Measurements from ENCODE around the gene MXRA8. TPM values are rescaled to one million over a fixed set of nuclear protein-coding genes. Genes with fewer than 3 reads are reported as not detected.

The MXRA8 gene
- total RNA-seq, 1 donor from 2014 or later = 440 TPM

DNA sequence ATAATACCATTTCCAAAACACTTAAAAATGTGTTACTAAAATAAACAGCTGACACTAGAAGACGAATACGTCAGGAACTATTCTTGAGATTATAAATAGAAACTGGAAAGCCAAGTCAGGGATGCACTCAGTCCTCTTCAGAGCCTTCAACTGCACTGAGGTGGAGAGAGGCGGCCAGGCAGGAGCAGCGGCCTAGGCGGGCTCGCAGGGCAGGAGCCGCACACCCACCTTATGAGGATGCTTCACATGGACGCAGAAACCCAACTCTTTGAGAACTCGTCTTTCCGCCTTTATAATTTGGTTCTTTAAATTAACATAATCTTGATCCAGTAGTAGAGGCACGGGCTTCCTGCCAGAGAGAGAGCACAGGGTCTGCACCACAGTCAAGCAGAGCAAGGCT is 36.8 kb upstream of the MXRA8 start:
- peaks cover 12% of the 10 kb centered on the region for H3K4me1 Mint-ChIP-seq (ENCODE audit: unreplicated experiment)
- no peaks in the 10 kb centered on the region for H3K27me3 Mint-ChIP-seq (ENCODE audit: unreplicated experiment)
- TF ChIP-seq, protein P1, sequence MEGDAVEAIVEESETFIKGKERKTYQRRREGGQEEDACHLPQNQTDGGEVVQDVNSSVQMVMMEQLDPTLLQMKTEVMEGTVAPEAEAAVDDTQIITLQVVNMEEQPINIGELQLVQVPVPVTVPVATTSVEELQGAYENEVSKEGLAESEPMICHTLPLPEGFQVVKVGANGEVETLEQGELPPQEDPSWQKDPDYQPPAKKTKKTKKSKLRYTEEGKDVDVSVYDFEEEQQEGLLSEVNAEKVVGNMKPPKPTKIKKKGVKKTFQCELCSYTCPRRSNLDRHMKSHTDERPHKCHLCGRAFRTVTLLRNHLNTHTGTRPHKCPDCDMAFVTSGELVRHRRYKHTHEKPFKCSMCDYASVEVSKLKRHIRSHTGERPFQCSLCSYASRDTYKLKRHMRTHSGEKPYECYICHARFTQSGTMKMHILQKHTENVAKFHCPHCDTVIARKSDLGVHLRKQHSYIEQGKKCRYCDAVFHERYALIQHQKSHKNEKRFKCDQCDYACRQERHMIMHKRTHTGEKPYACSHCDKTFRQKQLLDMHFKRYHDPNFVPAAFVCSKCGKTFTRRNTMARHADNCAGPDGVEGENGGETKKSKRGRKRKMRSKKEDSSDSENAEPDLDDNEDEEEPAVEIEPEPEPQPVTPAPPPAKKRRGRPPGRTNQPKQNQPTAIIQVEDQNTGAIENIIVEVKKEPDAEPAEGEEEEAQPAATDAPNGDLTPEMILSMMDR (IDR thresholded peaks at IDR 0.05) = no peak
- no peak for DNase-seq (ENCODE audit: extremely low spot score, unreplicated experiment)
- H3K27ac Mint-ChIP-seq (ENCODE audit: unreplicated experiment) = no peak overlapping the region
- no peaks in the 10 kb centered on the region for H3K9me3 Mint-ChIP-seq (ENCODE audit: unreplicated experiment)
- no peak overlapping the region for H3K4me3 Mint-ChIP-seq (ENCODE audit: unreplicated experiment)
- peaks cover 39% of the 10 kb centered on the region for H3K36me3 Mint-ChIP-seq (ENCODE audit: unreplicated experiment)

DNA sequence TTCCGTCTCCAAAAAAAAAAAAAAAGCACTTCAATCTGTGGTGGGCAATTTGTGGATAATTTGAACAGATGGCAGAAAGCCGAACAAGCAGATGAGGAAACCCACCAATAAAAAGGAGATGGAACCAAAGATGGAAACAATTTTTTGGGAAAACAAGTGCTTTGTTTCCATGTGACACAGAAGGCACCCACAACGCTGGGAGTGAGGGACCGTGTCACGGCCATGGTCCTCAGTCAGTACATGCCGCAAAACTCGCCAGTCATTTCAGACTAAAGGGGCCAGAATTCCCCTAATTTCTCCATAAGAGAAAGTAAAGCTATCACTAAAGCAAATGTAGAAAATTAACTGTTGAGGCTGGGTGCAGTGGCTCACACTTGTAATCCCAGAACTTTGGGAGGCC is 35.8 kb upstream of the MXRA8 start:
- H3K9me3 Mint-ChIP-seq (ENCODE audit: unreplicated experiment) = no peaks in the 10 kb centered on the region
- no peak overlapping the region for H3K4me3 Mint-ChIP-seq (ENCODE audit: unreplicated experiment)
- H3K27ac Mint-ChIP-seq (ENCODE audit: unreplicated experiment) = no peak overlapping the region
- H3K27me3 Mint-ChIP-seq (ENCODE audit: unreplicated experiment) = no peaks in the 10 kb centered on the region
- H3K36me3 Mint-ChIP-seq (ENCODE audit: unreplicated experiment) = peaks cover 45% of the 10 kb centered on the region
- H3K4me1 Mint-ChIP-seq (ENCODE audit: unreplicated experiment) = peaks cover 9% of the 10 kb centered on the region
- DNase-seq (ENCODE audit: extremely low spot score, unreplicated experiment) = no peak
- TF ChIP-seq, protein P1 (IDR thresholded peaks at IDR 0.05) = no peak

DNA sequence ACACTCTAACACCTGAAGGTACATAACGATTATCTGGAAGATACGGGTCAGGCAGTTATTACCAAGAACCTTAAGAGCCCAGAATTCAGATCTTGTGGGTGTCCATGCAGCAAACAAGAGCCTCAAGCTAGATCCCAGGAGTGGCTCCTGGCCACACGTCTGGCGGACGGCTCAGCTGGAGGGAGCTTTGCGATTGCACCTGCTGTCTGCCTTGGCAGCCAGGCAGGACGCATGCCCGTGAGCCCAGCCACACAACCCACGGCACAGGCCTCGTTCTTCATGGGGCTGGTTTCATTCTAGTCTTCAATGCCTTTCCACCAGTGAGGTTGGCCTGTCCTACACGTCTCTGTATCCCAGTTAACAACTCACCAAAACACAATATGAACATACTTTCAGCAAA is 35.1 kb upstream of the MXRA8 start:
- H3K4me1 Mint-ChIP-seq (ENCODE audit: unreplicated experiment) = peaks cover 9% of the 10 kb centered on the region
- H3K9me3 Mint-ChIP-seq (ENCODE audit: unreplicated experiment) = no peaks in the 10 kb centered on the region
- peaks cover 49% of the 10 kb centered on the region for H3K36me3 Mint-ChIP-seq (ENCODE audit: unreplicated experiment)
- no peaks in the 10 kb centered on the region for H3K27me3 Mint-ChIP-seq (ENCODE audit: unreplicated experiment)
- TF ChIP-seq, protein P1 (IDR thresholded peaks at IDR 0.05) = no peak
- no peak for DNase-seq (ENCODE audit: extremely low spot score, unreplicated experiment)
- no peak overlapping the region for H3K4me3 Mint-ChIP-seq (ENCODE audit: unreplicated experiment)
- no peak overlapping the region for H3K27ac Mint-ChIP-seq (ENCODE audit: unreplicated experiment)

DNA sequence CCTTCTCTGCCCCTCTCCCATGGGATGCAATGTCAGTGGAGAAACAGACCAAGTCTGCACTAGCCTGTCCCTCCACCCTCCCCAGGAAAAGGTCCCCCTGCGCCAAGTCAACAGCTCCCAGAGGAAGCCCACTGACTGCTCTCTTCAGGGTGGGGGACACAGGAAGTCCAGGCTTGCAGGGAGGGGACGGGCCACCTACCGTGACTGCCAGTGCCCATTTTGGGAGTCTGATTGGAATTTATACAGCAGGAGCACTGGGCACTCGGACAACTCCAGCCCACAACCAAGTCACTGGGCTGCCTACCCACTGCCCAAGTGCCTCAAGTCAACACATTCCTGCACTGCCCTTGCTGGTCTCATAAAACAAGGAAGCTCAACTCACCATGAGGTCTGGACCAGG is 34.7 kb upstream of the MXRA8 start:
- no peak for DNase-seq (ENCODE audit: extremely low spot score, unreplicated experiment)
- Mint-ChIP-seq H3K27me3 (ENCODE audit: unreplicated experiment) (no peaks in the 10 kb centered on the region), H3K9me3 (ENCODE audit: unreplicated experiment) (no peaks in the 10 kb centered on the region), H3K27ac (ENCODE audit: unreplicated experiment) (no peak overlapping the region), H3K4me3 (ENCODE audit: unreplicated experiment) (no peak overlapping the region), H3K36me3 (ENCODE audit: unreplicated experiment) (peaks cover 52% of the 10 kb centered on the region), H3K4me1 (ENCODE audit: unreplicated experiment) (peaks cover 5% of the 10 kb centered on the region)
- TF ChIP-seq, protein P1 (IDR thresholded peaks at IDR 0.05) = no peak

DNA sequence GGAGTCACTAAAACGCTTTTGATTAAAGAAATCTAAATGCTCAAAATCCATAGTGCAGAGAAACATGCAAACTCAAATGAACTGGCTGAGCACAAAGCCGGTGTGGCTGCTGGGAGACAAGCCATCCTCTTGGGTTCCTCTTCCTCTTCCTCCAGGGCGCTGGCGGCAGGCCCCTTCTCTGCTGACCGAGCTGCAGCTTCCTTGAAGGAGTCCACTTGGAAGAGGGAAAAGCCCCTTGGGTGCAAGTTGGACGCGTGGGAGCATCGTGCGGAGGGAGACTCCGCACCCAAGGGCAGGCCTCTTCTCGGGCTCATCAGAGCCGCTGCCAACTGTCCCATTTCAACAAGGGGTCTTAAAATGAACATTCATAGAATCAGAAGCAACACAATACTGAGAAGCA is 32.9 kb upstream of the MXRA8 start:
- Mint-ChIP-seq H3K4me1 (ENCODE audit: unreplicated experiment) (no peaks in the 10 kb centered on the region), H3K27ac (ENCODE audit: unreplicated experiment) (no peak overlapping the region), H3K9me3 (ENCODE audit: unreplicated experiment) (no peaks in the 10 kb centered on the region), H3K36me3 (ENCODE audit: unreplicated experiment) (peaks cover 69% of the 10 kb centered on the region), H3K4me3 (ENCODE audit: unreplicated experiment) (no peak overlapping the region), H3K27me3 (ENCODE audit: unreplicated experiment) (no peaks in the 10 kb centered on the region)
- DNase-seq (ENCODE audit: extremely low spot score, unreplicated experiment) = no peak
- TF ChIP-seq, protein P1 (IDR thresholded peaks at IDR 0.05) = no peak
